Small intestine (tissue), 7 donors: Measurements from ENCODE around the gene KIAA1328. TPM values are rescaled to one million over a fixed set of nuclear protein-coding genes. Genes with fewer than 3 reads are reported as not detected.

Source experiments
- DNase-seq, 2 donors: peaks; one replicate each; pipeline versions ENCODE4 v3.0.0 to v3.0.0-alpha.2; 2013
- FAIRE-seq: peaks from 2 replicates; lab custom pipeline; 2012; peaks lifted over from hg19 to GRCh38; lab: Jason Lieb, UNC
- H3K27ac ChIP-seq, 3 donors: one replicate each; pipeline ENCODE4 v1.5.1; 2013; ENCODE audit warnings: low read length in 2 of 3, mild to moderate bottlenecking in 2 of 3, control low read depth in 1 of 3, inconsistent platforms in 1 of 3, low read depth in 1 of 3, moderate library complexity in 1 of 3
- H3K27me3 ChIP-seq, 3 donors: one replicate each; pipeline ENCODE4 v1.6.1; 2013; ENCODE audit warnings: low read length in 3 of 3, inconsistent platforms in 1 of 3; ENCODE audit not compliant: control insufficient read depth in 3 of 3, insufficient read depth in 3 of 3
- H3K36me3 ChIP-seq, 3 donors: one replicate each; pipeline ENCODE4 v1.6.1; 2013; ENCODE audit warnings: low read length in 3 of 3, inconsistent platforms in 1 of 3, low read depth in 1 of 3, mild to moderate bottlenecking in 1 of 3, moderate library complexity in 1 of 3; ENCODE audit not compliant: control insufficient read depth in 3 of 3, insufficient read depth in 2 of 3
- H3K4me1 ChIP-seq, 3 donors: one replicate each; pipeline ENCODE4 v1.6.1; 2013; ENCODE audit warnings: low read length in 2 of 3, inconsistent platforms in 1 of 3, low read depth in 1 of 3, mild to moderate bottlenecking in 1 of 3, moderate library complexity in 1 of 3; ENCODE audit not compliant: control insufficient read depth in 3 of 3, insufficient read depth in 2 of 3
- H3K4me3 ChIP-seq, 3 donors: one replicate each; pipeline ENCODE4 v1.5.1; 2013; ENCODE audit warnings: low read length in 3 of 3, control low read depth in 1 of 3, inconsistent platforms in 1 of 3, low read depth in 1 of 3, mild to moderate bottlenecking in 1 of 3, moderate library complexity in 1 of 3
- H3K9me3 ChIP-seq, 2 donors: one replicate each; pipeline ENCODE4 v1.6.1; 2013; ENCODE audit warnings: low read depth in 1 of 2, low read length in 1 of 2; ENCODE audit not compliant: control insufficient read depth in 2 of 2, insufficient read depth in 1 of 2
- WGBS, 3 donors: extraction: QIAGEN DNeasy Blood & Tissue Kit; methylation state at CpG; one replicate each; pipeline ENCODE4 v1.1.7; 2013; 5-methylcytosine and 5-hydroxymethylcytosine counted together
- polyA plus RNA-seq, 4 donors: library from polyadenylated mRNA; stranded (reverse) in 3 of 4; unstranded in 1 of 4; fragments of 200-250 nt in 3 of 4; fragments of 120-200 nt in 1 of 4; gene quantifications; one replicate each; pipeline versions ENCODE4 v1.2.1 to v1.2.3, GENCODE V29; 2013
- donor health status: healthy with polysubstance abuse.
- donor health status: control.
- donor health status: control.
- donor health status: Bipolar disorder and iron deficiency.
- donor health status: healthy.

The KIAA1328 gene
- polyA plus RNA-seq, 4 donors = 1.8 to 6.8 (median 2.6) TPM

- DNase-seq (no peak), FAIRE-seq (no peak)
- no peaks in the 10 kb centered on the region for H3K36me3 ChIP-seq
- 83 to 89% (median 85%) methylated on average over 13 to 16 of the region's 16 CpGs for WGBS, 3 donors
- H3K27me3 ChIP-seq = peaks cover 0 to 45% (median 25%) of the 10 kb centered on the region in 3 donors
- no peak overlapping the region for H3K4me3 ChIP-seq
- H3K4me1 ChIP-seq = no peaks in the 10 kb centered on the region
- H3K9me3 ChIP-seq = no peaks in the 10 kb centered on the region
- no peak overlapping the region for H3K27ac ChIP-seq
These were observed 443.9 kb downstream of the KIAA1328 start for GRCh38 chr18:37272841-37273240.

DNA sequence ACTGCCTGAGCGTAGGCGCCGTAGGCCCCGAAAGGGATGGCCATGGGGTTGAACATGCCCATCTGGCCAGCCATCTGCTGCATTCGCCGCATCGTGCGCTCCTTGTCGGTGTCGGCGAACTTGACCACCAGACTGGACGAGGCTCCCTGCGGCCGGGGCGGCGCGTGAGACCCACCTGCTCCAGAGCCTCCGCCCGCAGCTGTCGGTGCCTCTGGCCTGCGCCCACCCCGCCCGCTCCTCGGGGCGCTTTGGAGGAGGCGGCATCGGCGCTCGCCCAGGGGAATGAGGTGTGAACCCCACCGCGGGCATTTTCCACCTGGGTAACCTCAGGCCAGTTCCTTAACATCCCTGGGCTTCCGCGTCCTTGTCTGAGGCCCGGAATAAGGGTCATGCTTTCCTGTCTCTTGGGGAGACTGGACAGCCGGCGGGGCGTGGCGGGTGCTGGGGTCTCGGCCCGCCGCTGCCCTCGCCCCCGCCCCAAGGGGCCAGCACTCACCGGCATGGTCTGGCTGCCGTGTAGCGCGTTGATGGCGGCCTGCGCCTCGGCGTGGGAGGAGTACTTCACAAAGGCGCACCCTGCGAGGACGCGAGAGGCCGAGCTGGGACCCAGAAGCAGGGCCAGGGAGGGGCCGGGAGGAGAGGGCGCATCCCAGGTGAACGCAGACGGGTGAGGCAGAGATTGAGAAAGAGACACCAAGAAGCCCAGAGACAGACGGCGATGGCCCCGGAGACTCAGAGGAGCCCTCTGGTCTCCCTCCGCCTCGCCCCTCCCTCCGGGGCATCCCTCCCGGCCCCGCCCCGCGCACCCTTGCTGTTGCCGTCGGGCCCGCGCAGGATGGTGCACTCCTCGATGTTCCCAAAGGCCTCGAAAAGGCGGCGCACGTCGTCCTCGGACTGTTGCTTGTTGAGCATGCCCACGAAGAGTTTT, 445.6 kb downstream of the KIAA1328 start:
- Histone ChIP-seq H3K9me3 (no peaks in the 10 kb centered on the region), H3K4me1 (no peaks in the 10 kb centered on the region), H3K4me3 (no peak overlapping the region), H3K36me3 (no peaks in the 10 kb centered on the region), H3K27me3 (peaks cover 0 to 48% (median 25%) of the 10 kb centered on the region in 3 donors), H3K27ac (no peak overlapping the region)
- no peak for DNase-seq
- no peak for FAIRE-seq
- WGBS, 3 donors = 13 to 32% (median 28%) methylated on average over 73 to 82 of the region's 82 CpGs

- Histone ChIP-seq H3K27me3 (peaks cover 0 to 52% (median 25%) of the 10 kb centered on the region in 3 donors), H3K4me1 (no peaks in the 10 kb centered on the region)
- DNase-seq = no peak
These were observed 446.4 kb downstream of the KIAA1328 start for GRCh38 chr18:37275237-37275741.

DNA sequence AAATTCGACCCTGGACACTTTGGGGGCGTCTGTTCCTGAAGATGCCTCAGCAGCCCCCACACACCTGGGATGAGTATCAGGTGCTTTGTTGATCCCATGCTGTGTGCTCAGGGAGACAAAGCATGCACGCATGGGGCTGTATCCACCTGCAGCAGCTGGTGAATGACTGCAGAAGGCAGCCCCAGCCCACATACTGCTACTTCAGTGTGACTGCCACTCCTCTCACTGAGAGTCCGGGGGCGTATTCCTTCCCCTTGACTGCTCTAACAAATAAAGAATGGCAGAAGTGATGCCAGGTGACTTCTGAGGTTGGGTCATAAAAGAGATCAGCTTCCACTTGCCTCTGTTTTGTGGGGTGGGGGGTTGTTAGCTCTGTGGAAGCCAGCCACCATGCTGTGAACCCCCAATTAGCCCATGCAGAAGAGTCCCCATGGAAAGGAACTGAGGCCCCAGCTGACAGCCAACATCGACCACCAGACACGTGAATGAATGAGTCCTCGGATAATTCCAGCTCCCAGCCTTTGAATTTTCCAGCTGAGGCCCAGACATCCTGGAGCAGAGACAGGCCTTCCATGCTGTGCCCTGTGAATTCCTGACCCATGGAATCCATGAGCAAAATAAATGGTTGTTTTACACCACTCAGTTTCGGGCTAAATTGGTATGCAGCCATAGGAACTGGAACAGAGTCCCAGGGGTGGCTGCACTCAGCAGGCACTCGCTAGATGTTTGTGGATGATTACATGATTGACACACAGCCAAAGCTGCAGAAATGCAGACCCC, 447.4 kb downstream of the KIAA1328 start:
- no peak for DNase-seq
- Histone ChIP-seq H3K27ac (no peak overlapping the region), H3K4me3 (no peak overlapping the region), H3K9me3 (no peaks in the 10 kb centered on the region), H3K36me3 (no peaks in the 10 kb centered on the region), H3K27me3 (peaks cover 0 to 55% (median 25%) of the 10 kb centered on the region in 3 donors), H3K4me1 (no peaks in the 10 kb centered on the region)
- FAIRE-seq = no peak
- 81 to 85% (median 82%) methylated on average over 10 of the region's 10 CpGs for WGBS, 3 donors

More at GRCh38 chr18:37275237-37275741, 446.4 kb downstream of the KIAA1328 start:
- Histone ChIP-seq H3K36me3 (no peaks in the 10 kb centered on the region), H3K4me3 (no peak overlapping the region), H3K27ac (no peak overlapping the region), H3K9me3 (no peaks in the 10 kb centered on the region)
- 20 to 40% (median 30%) methylated on average over 20 to 32 of the region's 32 CpGs for WGBS, 3 donors
- FAIRE-seq = no peak

- Histone ChIP-seq H3K27ac (no peak overlapping the region), H3K9me3 (no peaks in the 10 kb centered on the region), H3K4me1 (no peaks in the 10 kb centered on the region), H3K27me3 (peaks cover 0 to 58% (median 25%) of the 10 kb centered on the region in 3 donors), H3K36me3 (no peaks in the 10 kb centered on the region), H3K4me3 (no peak overlapping the region)
- no peak for FAIRE-seq
- WGBS, 3 donors = 67 to 72% (median 72%) methylated on average over 10 of the region's 10 CpGs
- DNase-seq = no peak
These were observed 448.9 kb downstream of the KIAA1328 start for GRCh38 chr18:37277804-37278203.

Other genes with a start within 250 kb of the KIAA1328 start
- gene TPGS2, start 125 bp upstream of the KIAA1328 start, polyA plus RNA-seq = 10 to 100 TPM; 31.8 to 66.2 (median 47.3) TPM